ENCODE data around the gene EFHC2. TPM values are rescaled to one million over a fixed set of nuclear protein-coding genes. Genes with fewer than 3 reads are reported as not detected.
A peak's percentile ranks its signal among the peaks of the same experiment; 100 is the strongest.

The EFHC2 gene
- total RNA-seq, 1 experiment from 2014 or later: 0.28 TPM

DNA sequence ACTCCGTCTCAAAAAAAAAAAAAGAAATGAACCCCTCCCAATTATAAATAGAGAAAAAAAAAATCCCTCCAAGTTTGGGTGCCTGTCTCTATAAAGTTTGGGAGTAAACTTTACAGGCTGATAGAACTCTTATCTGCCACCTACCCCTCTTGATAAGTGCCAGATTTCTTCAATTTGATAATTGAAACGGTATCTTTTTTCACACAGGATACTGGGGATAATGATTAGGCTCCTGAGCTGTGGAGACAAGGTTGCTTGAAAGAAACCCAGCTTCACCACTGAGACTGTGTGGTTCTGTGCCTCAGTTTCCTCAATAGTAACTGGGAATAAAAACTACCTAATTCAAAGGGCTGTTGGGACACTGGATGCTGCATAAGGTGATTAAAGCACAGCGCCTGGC is 606 bp downstream of the EFHC2 start:
- intact Hi-C loops (cut with micrococcal nuclease; ENCODE audit: unreplicated experiment) (loop anchor here (1.0 kb wide), 1 partner anchor 49 kb away; no protein-coding TSS in a partner anchor), in situ Hi-C loops (cut with HindIII; ENCODE audit: low pct_unique_long_range_greater_than_20kb, low sequenced_read_pairs) (no loop called here)
- ChIA-PET POLR2A (no interaction called here), CTCF (no interaction called here)
- Histone ChIP-seq H3K36me3 (ENCODE audit: control insufficient read depth, insufficient read depth, low read length) (no peaks in the 10 kb centered on the region), H3K4me1 (ENCODE audit: control insufficient read depth, insufficient read depth, low read length) (peaks cover 3% of the 10 kb centered on the region; the same call in 1 of the 2 replicates), H3K4me3 (ENCODE audit: low read depth in 2 of 2, low read length in 2 of 2) (peak overlapping the region in 1 of 2 experiments; percentile 66; a peak in 3 of 4 replicates), H3K9me3 (ENCODE audit: control insufficient read depth, insufficient read depth, low read depth, low read length) (no peaks in the 10 kb centered on the region), H3K27ac (ENCODE audit: low read length) (no peak overlapping the region), H3K27me3 (ENCODE audit: control insufficient read depth, insufficient read depth, low read length) (no peaks in the 10 kb centered on the region)
- no TSS peak for BruUV-seq (replicated peaks)
- TF ChIP-seq, protein P1, sequence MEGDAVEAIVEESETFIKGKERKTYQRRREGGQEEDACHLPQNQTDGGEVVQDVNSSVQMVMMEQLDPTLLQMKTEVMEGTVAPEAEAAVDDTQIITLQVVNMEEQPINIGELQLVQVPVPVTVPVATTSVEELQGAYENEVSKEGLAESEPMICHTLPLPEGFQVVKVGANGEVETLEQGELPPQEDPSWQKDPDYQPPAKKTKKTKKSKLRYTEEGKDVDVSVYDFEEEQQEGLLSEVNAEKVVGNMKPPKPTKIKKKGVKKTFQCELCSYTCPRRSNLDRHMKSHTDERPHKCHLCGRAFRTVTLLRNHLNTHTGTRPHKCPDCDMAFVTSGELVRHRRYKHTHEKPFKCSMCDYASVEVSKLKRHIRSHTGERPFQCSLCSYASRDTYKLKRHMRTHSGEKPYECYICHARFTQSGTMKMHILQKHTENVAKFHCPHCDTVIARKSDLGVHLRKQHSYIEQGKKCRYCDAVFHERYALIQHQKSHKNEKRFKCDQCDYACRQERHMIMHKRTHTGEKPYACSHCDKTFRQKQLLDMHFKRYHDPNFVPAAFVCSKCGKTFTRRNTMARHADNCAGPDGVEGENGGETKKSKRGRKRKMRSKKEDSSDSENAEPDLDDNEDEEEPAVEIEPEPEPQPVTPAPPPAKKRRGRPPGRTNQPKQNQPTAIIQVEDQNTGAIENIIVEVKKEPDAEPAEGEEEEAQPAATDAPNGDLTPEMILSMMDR (IDR thresholded peaks at IDR 0.05): no peak
- TF ChIP-seq SIN3A (IDR thresholded peaks at IDR 0.05; ENCODE audit: borderline replicate concordance, insufficient read depth, low read depth, low read length): no peak
- no peak for TF ChIP-seq POLR2AphosphoS5 (IDR thresholded peaks at IDR 0.05; ENCODE audit: low read depth, low read length)
- no peak for TF ChIP-seq TCF7L2 (IDR thresholded peaks at IDR 0.05; ENCODE audit: low read depth, low read length)
- TF ChIP-seq, protein P2, sequence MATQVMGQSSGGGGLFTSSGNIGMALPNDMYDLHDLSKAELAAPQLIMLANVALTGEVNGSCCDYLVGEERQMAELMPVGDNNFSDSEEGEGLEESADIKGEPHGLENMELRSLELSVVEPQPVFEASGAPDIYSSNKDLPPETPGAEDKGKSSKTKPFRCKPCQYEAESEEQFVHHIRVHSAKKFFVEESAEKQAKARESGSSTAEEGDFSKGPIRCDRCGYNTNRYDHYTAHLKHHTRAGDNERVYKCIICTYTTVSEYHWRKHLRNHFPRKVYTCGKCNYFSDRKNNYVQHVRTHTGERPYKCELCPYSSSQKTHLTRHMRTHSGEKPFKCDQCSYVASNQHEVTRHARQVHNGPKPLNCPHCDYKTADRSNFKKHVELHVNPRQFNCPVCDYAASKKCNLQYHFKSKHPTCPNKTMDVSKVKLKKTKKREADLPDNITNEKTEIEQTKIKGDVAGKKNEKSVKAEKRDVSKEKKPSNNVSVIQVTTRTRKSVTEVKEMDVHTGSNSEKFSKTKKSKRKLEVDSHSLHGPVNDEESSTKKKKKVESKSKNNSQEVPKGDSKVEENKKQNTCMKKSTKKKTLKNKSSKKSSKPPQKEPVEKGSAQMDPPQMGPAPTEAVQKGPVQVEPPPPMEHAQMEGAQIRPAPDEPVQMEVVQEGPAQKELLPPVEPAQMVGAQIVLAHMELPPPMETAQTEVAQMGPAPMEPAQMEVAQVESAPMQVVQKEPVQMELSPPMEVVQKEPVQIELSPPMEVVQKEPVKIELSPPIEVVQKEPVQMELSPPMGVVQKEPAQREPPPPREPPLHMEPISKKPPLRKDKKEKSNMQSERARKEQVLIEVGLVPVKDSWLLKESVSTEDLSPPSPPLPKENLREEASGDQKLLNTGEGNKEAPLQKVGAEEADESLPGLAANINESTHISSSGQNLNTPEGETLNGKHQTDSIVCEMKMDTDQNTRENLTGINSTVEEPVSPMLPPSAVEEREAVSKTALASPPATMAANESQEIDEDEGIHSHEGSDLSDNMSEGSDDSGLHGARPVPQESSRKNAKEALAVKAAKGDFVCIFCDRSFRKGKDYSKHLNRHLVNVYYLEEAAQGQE (IDR thresholded peaks at IDR 0.05; ENCODE audit: insufficient read depth in 1 of 2, low read depth in 2 of 2, low read length in 1 of 2): no peak
- ATAC-seq (no peak), DNase-seq (ENCODE audit: low read depth, low spot score) (no peak)

DNA sequence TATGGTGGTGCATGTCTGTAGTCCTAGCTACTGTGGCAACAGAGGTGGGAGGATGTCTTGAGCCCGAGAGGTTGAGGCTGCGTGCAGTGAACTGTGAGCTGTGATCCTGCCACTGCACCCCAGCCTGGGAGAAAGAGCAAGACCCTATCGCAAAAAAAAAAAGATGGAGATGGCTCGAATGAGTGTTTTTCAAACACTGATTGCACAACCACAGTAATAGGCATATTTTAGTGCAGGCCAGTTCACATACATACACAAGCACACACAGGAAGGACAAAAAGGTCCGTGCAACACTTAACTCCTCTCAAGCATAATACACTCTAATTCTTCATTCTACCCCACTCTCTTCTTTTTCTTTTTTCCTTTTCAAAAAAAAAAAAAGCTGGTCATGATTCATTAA is 5.1 kb downstream of the EFHC2 start:
- no peak overlapping the region for H3K27ac ChIP-seq (ENCODE audit: low read length)
- ATAC-seq (no peak), DNase-seq (ENCODE audit: low read depth, low spot score) (no peak)
- TF ChIP-seq POLR2AphosphoS5 (IDR thresholded peaks at IDR 0.05; ENCODE audit: low read depth, low read length) (no peak), SIN3A (IDR thresholded peaks at IDR 0.05; ENCODE audit: borderline replicate concordance, insufficient read depth, low read depth, low read length) (no peak), TCF7L2 (IDR thresholded peaks at IDR 0.05; ENCODE audit: low read depth, low read length) (no peak)
- TF ChIP-seq, protein P2 (IDR thresholded peaks at IDR 0.05; ENCODE audit: insufficient read depth in 1 of 2, low read depth in 2 of 2, low read length in 1 of 2): no peak
- TF ChIP-seq, protein P1 (IDR thresholded peaks at IDR 0.05): no peak
- intact Hi-C loops (cut with micrococcal nuclease; ENCODE audit: unreplicated experiment) (no loop called here), in situ Hi-C loops (cut with HindIII; ENCODE audit: low pct_unique_long_range_greater_than_20kb, low sequenced_read_pairs) (no loop called here)
- H3K27me3 ChIP-seq (ENCODE audit: control insufficient read depth, insufficient read depth, low read length): no peaks in the 10 kb centered on the region
- BruUV-seq (replicated peaks): no TSS peak
- no peaks in the 10 kb centered on the region for H3K36me3 ChIP-seq (ENCODE audit: control insufficient read depth, insufficient read depth, low read length)
- ChIA-PET POLR2A (no interaction called here), CTCF (no interaction called here)
- no peaks in the 10 kb centered on the region for H3K9me3 ChIP-seq (ENCODE audit: control insufficient read depth, insufficient read depth, low read depth, low read length)
- H3K4me1 ChIP-seq (ENCODE audit: control insufficient read depth, insufficient read depth, low read length): no peaks in the 10 kb centered on the region
- no peak overlapping the region for H3K4me3 ChIP-seq (ENCODE audit: low read depth in 2 of 2, low read length in 2 of 2)
